Measurements from ENCODE around the gene ANTXR2. TPM values are rescaled to one million over a fixed set of nuclear protein-coding genes. Genes with fewer than 3 reads are reported as not detected.

Gene ANTXR2
- total RNA-seq, 1 donor from 2014 or later, result 64.6 TPM

GRCh38 chr4:79983431-79983830 lies 89.6 kb downstream of the ANTXR2 start:
- intact Hi-C loops (cut with DNase I), result no loop called here
- Histone ChIP-seq H3K4me1 (no peaks in the 10 kb centered on the region), H3K27me3 (no peaks in the 10 kb centered on the region), H3K27ac (no peak overlapping the region), H3K36me3 (no peaks in the 10 kb centered on the region), H3K9me3 (no peaks in the 10 kb centered on the region), H3K4me3 (no peak overlapping the region)
- no peak for TF ChIP-seq CTCF (IDR thresholded peaks at IDR 0.05)
- no peak for TF ChIP-seq POLR2AphosphoS5 (IDR thresholded peaks at IDR 0.05; ENCODE audit: insufficient read depth in 1 of 2, low read depth in 1 of 2)
- TF ChIP-seq POLR2A (IDR thresholded peaks at IDR 0.05), result no peak
- DNase-seq (ENCODE audit: extremely low spot score in 2 of 2), result no peak

- no peak for TF ChIP-seq POLR2AphosphoS5 (IDR thresholded peaks at IDR 0.05; ENCODE audit: insufficient read depth in 1 of 2, low read depth in 1 of 2)
- no peak for TF ChIP-seq POLR2A (IDR thresholded peaks at IDR 0.05)
- no peak for TF ChIP-seq CTCF (IDR thresholded peaks at IDR 0.05)
- no peak for DNase-seq (ENCODE audit: extremely low spot score in 2 of 2)
- intact Hi-C loops (cut with DNase I), result no loop called here
- Histone ChIP-seq H3K36me3 (peaks cover 0 to 3% of the 10 kb centered on the region in 2 donors), H3K27me3 (no peaks in the 10 kb centered on the region), H3K9me3 (no peaks in the 10 kb centered on the region), H3K27ac (no peak overlapping the region), H3K4me1 (no peaks in the 10 kb centered on the region), H3K4me3 (no peak overlapping the region)
These were observed 90.3 kb downstream of the ANTXR2 start for GRCh38 chr4:79982601-79983322.

GRCh38 chr4:79980448-79980847 lies 92.6 kb downstream of the ANTXR2 start:
- Histone ChIP-seq H3K36me3 (peaks cover 0 to 13% of the 10 kb centered on the region in 2 donors), H3K27me3 (no peaks in the 10 kb centered on the region), H3K9me3 (no peaks in the 10 kb centered on the region), H3K4me1 (no peaks in the 10 kb centered on the region), H3K27ac (no peak overlapping the region), H3K4me3 (no peak overlapping the region)
- intact Hi-C loops (cut with DNase I), result no loop called here
- no peak for DNase-seq (ENCODE audit: extremely low spot score in 2 of 2)
- TF ChIP-seq CTCF (IDR thresholded peaks at IDR 0.05) (no peak), POLR2AphosphoS5 (IDR thresholded peaks at IDR 0.05; ENCODE audit: insufficient read depth in 1 of 2, low read depth in 1 of 2) (no peak), POLR2A (IDR thresholded peaks at IDR 0.05) (no peak)

GRCh38 chr4:79979785-79980437 lies 93.1 kb downstream of the ANTXR2 start:
- TF ChIP-seq POLR2A (IDR thresholded peaks at IDR 0.05) (no peak), POLR2AphosphoS5 (IDR thresholded peaks at IDR 0.05; ENCODE audit: insufficient read depth in 1 of 2, low read depth in 1 of 2) (no peak), CTCF (IDR thresholded peaks at IDR 0.05) (no peak)

More at GRCh38 chr4:79979785-79980437, 93.1 kb downstream of the ANTXR2 start:
- Histone ChIP-seq H3K36me3 (peaks cover 0 to 13% of the 10 kb centered on the region in 2 donors), H3K4me3 (no peak overlapping the region), H3K9me3 (no peaks in the 10 kb centered on the region), H3K4me1 (no peaks in the 10 kb centered on the region), H3K27me3 (no peaks in the 10 kb centered on the region), H3K27ac (no peak overlapping the region)
- intact Hi-C loops (cut with DNase I), result no loop called here
- no peak for DNase-seq (ENCODE audit: extremely low spot score in 2 of 2)

Data from vagina (tissue), 2 donors.